ENCODE measurements around the gene SERPINA4.

DNA sequence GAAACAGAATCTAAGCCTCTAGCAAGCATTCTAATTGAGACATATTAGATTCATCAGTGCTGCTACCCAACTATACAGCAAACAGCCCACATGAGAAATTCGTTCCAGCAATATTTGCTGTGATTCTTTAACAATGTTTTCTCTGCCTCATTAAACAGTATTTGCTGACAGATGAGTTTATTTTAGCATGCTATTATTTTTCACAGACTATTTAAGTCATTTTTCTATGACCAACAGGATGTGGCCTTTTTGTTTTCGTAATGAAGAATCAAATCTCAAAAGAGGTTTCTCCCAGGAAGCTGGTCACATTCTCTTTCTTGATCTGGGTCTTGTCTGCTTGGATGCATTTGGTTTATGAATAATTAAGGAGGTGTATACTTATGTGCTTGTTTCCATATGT lies 28.8 kb upstream of the SERPINA4 start:
- TF ChIP-seq POLR2A (IDR thresholded peaks at IDR 0.05; ENCODE audit: insufficient read depth in 1 of 2, low read depth in 2 of 2, low read length in 2 of 2) (no peak), TBP (CRISPR knock-in tag; IDR thresholded peaks at IDR 0.05) (no peak), JUND (CRISPR knock-in tag; IDR thresholded peaks at IDR 0.05) (no peak), SALL2 (CRISPR knock-in tag; IDR thresholded peaks at IDR 0.05) (no peak), NRL (CRISPR knock-in tag; IDR thresholded peaks at IDR 0.05; ENCODE audit: borderline replicate concordance) (no peak), HNRNPH1 (optimal IDR thresholded peaks at IDR 0.05; ENCODE audit: low read depth, low read length) (no peak), MAF1 (CRISPR knock-in tag; IDR thresholded peaks at IDR 0.05; ENCODE audit: borderline replicate concordance) (no peak), HES4 (CRISPR knock-in tag; IDR thresholded peaks at IDR 0.05; ENCODE audit: borderline replicate concordance) (no peak)
- TF ChIP-seq, protein P1, sequence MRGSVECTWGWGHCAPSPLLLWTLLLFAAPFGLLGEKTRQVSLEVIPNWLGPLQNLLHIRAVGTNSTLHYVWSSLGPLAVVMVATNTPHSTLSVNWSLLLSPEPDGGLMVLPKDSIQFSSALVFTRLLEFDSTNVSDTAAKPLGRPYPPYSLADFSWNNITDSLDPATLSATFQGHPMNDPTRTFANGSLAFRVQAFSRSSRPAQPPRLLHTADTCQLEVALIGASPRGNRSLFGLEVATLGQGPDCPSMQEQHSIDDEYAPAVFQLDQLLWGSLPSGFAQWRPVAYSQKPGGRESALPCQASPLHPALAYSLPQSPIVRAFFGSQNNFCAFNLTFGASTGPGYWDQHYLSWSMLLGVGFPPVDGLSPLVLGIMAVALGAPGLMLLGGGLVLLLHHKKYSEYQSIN (CRISPR knock-in tag; IDR thresholded peaks at IDR 0.05; ENCODE audit: borderline replicate concordance): no peak
- TF ChIP-seq, protein P2, sequence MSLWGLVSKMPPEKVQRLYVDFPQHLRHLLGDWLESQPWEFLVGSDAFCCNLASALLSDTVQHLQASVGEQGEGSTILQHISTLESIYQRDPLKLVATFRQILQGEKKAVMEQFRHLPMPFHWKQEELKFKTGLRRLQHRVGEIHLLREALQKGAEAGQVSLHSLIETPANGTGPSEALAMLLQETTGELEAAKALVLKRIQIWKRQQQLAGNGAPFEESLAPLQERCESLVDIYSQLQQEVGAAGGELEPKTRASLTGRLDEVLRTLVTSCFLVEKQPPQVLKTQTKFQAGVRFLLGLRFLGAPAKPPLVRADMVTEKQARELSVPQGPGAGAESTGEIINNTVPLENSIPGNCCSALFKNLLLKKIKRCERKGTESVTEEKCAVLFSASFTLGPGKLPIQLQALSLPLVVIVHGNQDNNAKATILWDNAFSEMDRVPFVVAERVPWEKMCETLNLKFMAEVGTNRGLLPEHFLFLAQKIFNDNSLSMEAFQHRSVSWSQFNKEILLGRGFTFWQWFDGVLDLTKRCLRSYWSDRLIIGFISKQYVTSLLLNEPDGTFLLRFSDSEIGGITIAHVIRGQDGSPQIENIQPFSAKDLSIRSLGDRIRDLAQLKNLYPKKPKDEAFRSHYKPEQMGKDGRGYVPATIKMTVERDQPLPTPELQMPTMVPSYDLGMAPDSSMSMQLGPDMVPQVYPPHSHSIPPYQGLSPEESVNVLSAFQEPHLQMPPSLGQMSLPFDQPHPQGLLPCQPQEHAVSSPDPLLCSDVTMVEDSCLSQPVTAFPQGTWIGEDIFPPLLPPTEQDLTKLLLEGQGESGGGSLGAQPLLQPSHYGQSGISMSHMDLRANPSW (CRISPR knock-in tag; IDR thresholded peaks at IDR 0.05; ENCODE audit: borderline replicate concordance): no peak

Data from HepG2 (cell line).